Mucosa of rectum (tissue), 2 donors: ENCODE data around the gene MAST4.

Experiments
- H3K27ac ChIP-seq, 2 donors: one replicate each; pipeline ENCODE4 v1.7.0; 2013; ENCODE audit warnings: inconsistent platforms in 2 of 2, low read depth in 2 of 2, low read length in 2 of 2
- H3K27me3 ChIP-seq, 2 donors: one replicate each; pipeline ENCODE4 v1.7.0; 2013; ENCODE audit warnings: low read length in 2 of 2; ENCODE audit not compliant: control insufficient read depth in 2 of 2, insufficient read depth in 2 of 2
- H3K36me3 ChIP-seq, 2 donors: one replicate each; pipeline ENCODE4 v1.7.0; 2013; ENCODE audit warnings: low read length in 2 of 2; ENCODE audit not compliant: control insufficient read depth in 2 of 2, insufficient read depth in 2 of 2
- H3K4me1 ChIP-seq, 2 donors: one replicate each; pipeline ENCODE4 v1.7.0; 2013; ENCODE audit warnings: low read length in 2 of 2, mild to moderate bottlenecking in 1 of 2; ENCODE audit not compliant: control insufficient read depth in 2 of 2, insufficient read depth in 2 of 2
- H3K4me3 ChIP-seq, 2 donors: one replicate each; pipeline ENCODE4 v1.7.0; 2013; ENCODE audit warnings: low read length in 2 of 2
- H3K9ac ChIP-seq, 2 donors: one replicate each; pipeline ENCODE4 v1.7.0; 2013; ENCODE audit warnings: low read length in 2 of 2, low read depth in 1 of 2, mild to moderate bottlenecking in 1 of 2
- H3K9me3 ChIP-seq, 2 donors: one replicate each; pipeline ENCODE4 v1.7.0; 2013; ENCODE audit warnings: low read length in 2 of 2; ENCODE audit not compliant: control insufficient read depth in 2 of 2
- donor health status: healthy.
- donor health status: Normal muscosa, but diverticular disease.

MAST4 gene

GRCh38 chr5:66875315-66875714 is 279.1 kb downstream of the MAST4 start:
- Histone ChIP-seq H3K9ac (no peak overlapping the region), H3K9me3 (no peaks in the 10 kb centered on the region), H3K4me3 (no peak overlapping the region), H3K27ac (no peak overlapping the region), H3K27me3 (no peaks in the 10 kb centered on the region), H3K36me3 (no peaks in the 10 kb centered on the region), H3K4me1 (no peaks in the 10 kb centered on the region)

- H3K9ac ChIP-seq: no peak overlapping the region
- H3K36me3 ChIP-seq: no peaks in the 10 kb centered on the region
- no peak overlapping the region for H3K27ac ChIP-seq
- no peaks in the 10 kb centered on the region for H3K27me3 ChIP-seq
- H3K9me3 ChIP-seq: no peaks in the 10 kb centered on the region
- no peaks in the 10 kb centered on the region for H3K4me1 ChIP-seq
- H3K4me3 ChIP-seq: no peak overlapping the region
Observed at GRCh38 chr5:66876266-66876807, 280.1 kb downstream of the MAST4 start.

GRCh38 chr5:66877843-66878242 is 281.6 kb downstream of the MAST4 start:
- Histone ChIP-seq H3K9me3 (no peaks in the 10 kb centered on the region), H3K4me1 (no peaks in the 10 kb centered on the region), H3K4me3 (no peak overlapping the region), H3K9ac (no peak overlapping the region), H3K36me3 (no peaks in the 10 kb centered on the region), H3K27ac (no peak overlapping the region), H3K27me3 (no peaks in the 10 kb centered on the region)

GRCh38 chr5:66880401-66880800 is 284.2 kb downstream of the MAST4 start:
- Histone ChIP-seq H3K9me3 (no peaks in the 10 kb centered on the region), H3K4me1 (no peaks in the 10 kb centered on the region), H3K4me3 (no peak overlapping the region), H3K9ac (no peak overlapping the region), H3K27ac (no peak overlapping the region), H3K36me3 (no peaks in the 10 kb centered on the region), H3K27me3 (no peaks in the 10 kb centered on the region)

GRCh38 chr5:66881480-66882161 is 285.4 kb downstream of the MAST4 start:
- Histone ChIP-seq H3K9ac (no peak overlapping the region), H3K27me3 (no peaks in the 10 kb centered on the region), H3K27ac (no peak overlapping the region)

GRCh38 chr5:66882606-66883227 is 286.5 kb downstream of the MAST4 start:
- Histone ChIP-seq H3K9me3 (no peaks in the 10 kb centered on the region), H3K36me3 (no peaks in the 10 kb centered on the region), H3K27me3 (no peaks in the 10 kb centered on the region), H3K4me1 (no peaks in the 10 kb centered on the region), H3K4me3 (no peak overlapping the region), H3K9ac (no peak overlapping the region), H3K27ac (no peak overlapping the region)

More at GRCh38 chr5:66881480-66882161, 285.4 kb downstream of the MAST4 start:
- H3K4me3 ChIP-seq: no peak overlapping the region
- no peaks in the 10 kb centered on the region for H3K9me3 ChIP-seq
- H3K4me1 ChIP-seq: no peaks in the 10 kb centered on the region
- H3K36me3 ChIP-seq: no peaks in the 10 kb centered on the region

GRCh38 chr5:66884564-66885243 is 288.5 kb downstream of the MAST4 start:
- Histone ChIP-seq H3K27me3 (no peaks in the 10 kb centered on the region), H3K27ac (no peak overlapping the region), H3K36me3 (no peaks in the 10 kb centered on the region), H3K4me1 (no peaks in the 10 kb centered on the region), H3K9me3 (no peaks in the 10 kb centered on the region), H3K4me3 (no peak overlapping the region), H3K9ac (no peak overlapping the region)

GRCh38 chr5:66886941-66887340 is 290.7 kb downstream of the MAST4 start:
- no peaks in the 10 kb centered on the region for H3K27me3 ChIP-seq
- peaks cover 0 to 2% of the 10 kb centered on the region in 2 donors for H3K4me1 ChIP-seq
- no peak overlapping the region for H3K4me3 ChIP-seq
- H3K27ac ChIP-seq: no peak overlapping the region
- no peaks in the 10 kb centered on the region for H3K9me3 ChIP-seq
- no peaks in the 10 kb centered on the region for H3K36me3 ChIP-seq
- H3K9ac ChIP-seq: no peak overlapping the region

- Histone ChIP-seq H3K9ac (no peak overlapping the region), H3K27ac (no peak overlapping the region), H3K9me3 (no peaks in the 10 kb centered on the region), H3K4me1 (peaks cover 0 to 2% of the 10 kb centered on the region in 2 donors), H3K36me3 (no peaks in the 10 kb centered on the region), H3K27me3 (no peaks in the 10 kb centered on the region), H3K4me3 (no peak overlapping the region)
Observed at GRCh38 chr5:66888613-66889012, 292.4 kb downstream of the MAST4 start.

GRCh38 chr5:66889056-66889455 is 292.9 kb downstream of the MAST4 start:
- Histone ChIP-seq H3K27ac (no peak overlapping the region), H3K36me3 (no peaks in the 10 kb centered on the region), H3K9ac (no peak overlapping the region), H3K4me3 (no peak overlapping the region), H3K9me3 (no peaks in the 10 kb centered on the region), H3K4me1 (peaks cover 0 to 2% of the 10 kb centered on the region in 2 donors), H3K27me3 (no peaks in the 10 kb centered on the region)
